ENCODE measurements around the gene DTHD1.

The DTHD1 gene

GRCh38 chr4:36392024-36392423 is 110.6 kb downstream of the DTHD1 start:
- Mint-ChIP-seq H3K36me3 (no peaks in the 10 kb centered on the region), H3K27ac (no peak overlapping the region), H3K9me3 (no peaks in the 10 kb centered on the region), H3K4me1 (peaks cover 6% of the 10 kb centered on the region), H3K27me3 (no peaks in the 10 kb centered on the region), H3K4me3 (no peak overlapping the region)
- ATAC-seq = no peak

DNA sequence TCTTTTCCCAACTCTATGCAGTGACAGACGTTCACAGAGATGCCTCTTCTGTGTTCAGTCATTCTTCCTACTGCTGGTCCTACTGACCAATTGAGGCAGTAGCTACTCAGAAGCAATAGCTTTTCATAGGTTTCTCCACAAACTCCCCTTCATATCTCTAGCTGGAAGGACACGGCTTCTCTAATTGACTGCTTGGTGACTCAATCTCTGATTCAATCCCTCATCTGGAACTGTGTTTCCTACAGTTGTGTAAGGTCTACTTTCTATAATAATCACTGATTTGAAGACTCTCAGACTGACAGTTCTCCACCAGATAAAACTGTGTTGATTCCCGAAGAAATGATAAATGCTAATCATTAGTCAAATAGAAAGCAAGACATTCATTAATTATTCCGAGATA is 111.5 kb downstream of the DTHD1 start:
- H3K9me3 Mint-ChIP-seq = no peaks in the 10 kb centered on the region
- no peak overlapping the region for H3K27ac Mint-ChIP-seq
- H3K4me3 Mint-ChIP-seq = no peak overlapping the region
- H3K27me3 Mint-ChIP-seq = no peaks in the 10 kb centered on the region
- no peak for ATAC-seq
- H3K36me3 Mint-ChIP-seq = no peaks in the 10 kb centered on the region
- peaks cover 6% of the 10 kb centered on the region for H3K4me1 Mint-ChIP-seq

Measured in stimulated activated memory B cell treated with anti-CD40 and anti-IgM and Interleukin-4, amounts not matched to agents 10 μg/mL and 1 μg/mL and 100 μg/mL, for 72 hours (primary cell).